ENCODE measurements around the gene SOX4. TPM values are rescaled to one million over a fixed set of nuclear protein-coding genes. Genes with fewer than 3 reads are reported as not detected.
A peak's percentile ranks its signal among the peaks of the same experiment; 100 is the strongest.
"Not testable (repeated sequence)": the region's sequence is repeated elsewhere in the genome, so short reads cannot be mapped to it uniquely, and the experiment has no call there.

Gene SOX4
- 4.5 and 4.8 TPM in 2 replicates for total RNA-seq (2014; rRNA removed; shearing (Covaris generic))
- 2.8 and 3.5 TPM in 2 replicates for polyA plus RNA-seq (2015; cell fraction: cytosol; rRNA removed)
- 4.7 and 5.0 TPM in 2 replicates for polyA plus RNA-seq (2015; cell fraction: nucleus; rRNA removed)

DNA sequence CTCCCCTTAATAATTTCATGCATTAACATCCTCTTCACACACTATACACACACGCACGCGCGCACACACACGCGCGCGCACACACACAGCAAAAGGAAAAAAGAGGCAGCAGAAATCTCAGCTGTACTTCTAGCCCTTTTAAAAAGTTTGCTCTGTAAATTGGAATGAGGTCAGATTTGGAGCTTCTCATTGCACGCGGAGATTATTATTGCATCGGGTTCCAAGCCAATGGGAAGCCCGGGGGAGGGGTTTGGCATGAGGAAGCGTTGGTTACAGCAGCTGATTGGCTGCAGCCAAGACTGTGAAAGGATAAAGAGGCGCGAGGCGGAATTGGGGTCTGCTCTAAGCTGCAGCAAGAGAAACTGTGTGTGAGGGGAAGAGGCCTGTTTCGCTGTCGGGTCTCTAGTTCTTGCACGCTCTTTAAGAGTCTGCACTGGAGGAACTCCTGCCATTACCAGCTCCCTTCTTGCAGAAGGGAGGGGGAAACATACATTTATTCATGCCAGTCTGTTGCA is at the start of gene SOX4:
SOX4 (plus strand) TSS at position 340 of the 515 bp plus-strand sequence. CDS start 784 bp downstream, outside the sequence.
- peak; percentile 89 for DNase-seq (ENCODE audit: low read depth)

- not testable (repeated sequence) for DNase-seq (ENCODE audit: low read depth)
These were observed 41.3 kb upstream of the SOX4 start for GRCh38 chr6:21552286-21552685.

DNA sequence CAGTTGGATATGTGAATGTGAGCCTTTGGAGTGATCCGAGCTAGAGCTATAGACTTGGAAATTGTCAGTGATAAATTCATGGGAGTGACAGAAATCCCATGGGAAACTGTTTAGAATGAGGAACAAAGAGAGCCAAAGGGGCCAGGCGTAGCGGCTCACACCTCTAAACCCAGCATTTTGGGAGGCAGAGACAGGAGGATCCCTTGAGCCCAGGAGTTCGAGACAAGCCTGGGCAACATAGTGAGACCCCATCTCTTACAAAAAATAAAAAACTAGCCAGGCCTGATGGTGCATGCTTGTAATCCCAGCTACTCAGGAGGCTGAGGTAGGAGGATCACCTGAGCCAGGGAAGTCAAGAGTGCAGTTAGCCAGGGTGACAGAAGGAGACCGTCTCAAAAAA is 39.3 kb upstream of the SOX4 start:
- no peak for DNase-seq (ENCODE audit: low read depth)

GRCh38 chr6:21555197-21555596 is 38.4 kb upstream of the SOX4 start:
- no peak for DNase-seq (ENCODE audit: low read depth)

DNA sequence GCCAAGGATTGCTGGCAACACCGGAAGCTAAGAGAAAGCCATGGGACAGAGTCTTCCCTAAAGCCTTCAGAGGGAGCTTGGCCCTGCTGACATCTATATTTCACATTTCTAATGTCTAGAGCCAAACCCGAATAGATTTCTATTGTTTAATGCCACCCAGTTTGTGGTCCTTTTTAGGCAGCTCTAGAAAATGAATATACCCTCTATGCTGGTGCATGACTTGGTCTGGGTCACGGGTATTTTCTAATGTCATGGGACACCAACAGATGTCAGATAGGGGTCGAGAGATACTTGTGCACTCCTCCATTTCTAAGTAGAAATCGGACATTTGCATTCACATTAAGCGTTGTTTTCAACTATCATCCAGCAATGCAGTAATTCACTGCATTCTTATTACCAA is 37.0 kb upstream of the SOX4 start:
- no peak for DNase-seq (ENCODE audit: low read depth)

DNA sequence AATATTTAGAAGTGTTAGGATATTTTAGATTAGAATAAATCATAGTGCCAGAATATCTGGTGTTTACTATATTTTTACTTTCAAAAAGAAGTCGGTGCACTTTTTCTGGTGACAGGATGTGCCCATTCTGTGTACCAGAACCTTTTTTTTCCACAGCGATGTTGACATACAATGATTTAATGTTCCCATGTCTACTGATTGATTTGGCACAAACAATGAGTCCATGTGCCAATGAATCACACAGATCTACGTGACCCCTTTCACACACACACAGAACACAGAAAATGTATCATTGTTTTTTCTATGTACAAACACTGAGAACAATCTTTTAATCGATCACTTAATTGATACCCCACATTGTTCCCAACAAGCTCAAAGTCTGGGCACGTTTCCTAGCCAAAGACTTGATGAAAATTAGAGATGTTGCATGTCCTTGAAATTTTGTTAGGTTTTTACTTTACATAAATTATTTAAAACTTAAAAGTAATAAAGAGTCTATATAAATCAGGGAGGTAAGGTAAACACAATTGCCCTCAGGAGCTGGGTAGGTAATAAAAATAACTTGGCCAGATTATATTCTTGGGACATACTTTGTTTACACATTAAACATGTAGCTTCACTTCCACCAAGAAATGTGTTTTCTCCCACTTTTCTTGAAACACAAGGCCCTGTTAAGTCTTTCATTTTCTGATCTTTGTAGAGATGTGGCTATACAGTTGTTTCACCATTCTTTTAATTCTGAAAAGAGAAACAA is 36.4 kb upstream of the SOX4 start:
- DNase-seq (ENCODE audit: low read depth) = no peak

- DNase-seq (ENCODE audit: low read depth) = no peak
These were observed 34.3 kb upstream of the SOX4 start for GRCh38 chr6:21559238-21559637.

- DNase-seq (ENCODE audit: low read depth) = no peak
These were observed 33.3 kb upstream of the SOX4 start for GRCh38 chr6:21560249-21560648.

- no peak for DNase-seq (ENCODE audit: low read depth)
These were observed 28.1 kb upstream of the SOX4 start for GRCh38 chr6:21565431-21565830.

- no peak for DNase-seq (ENCODE audit: low read depth)
These were observed 15.0 kb upstream of the SOX4 start for GRCh38 chr6:21578523-21578922.

DNA sequence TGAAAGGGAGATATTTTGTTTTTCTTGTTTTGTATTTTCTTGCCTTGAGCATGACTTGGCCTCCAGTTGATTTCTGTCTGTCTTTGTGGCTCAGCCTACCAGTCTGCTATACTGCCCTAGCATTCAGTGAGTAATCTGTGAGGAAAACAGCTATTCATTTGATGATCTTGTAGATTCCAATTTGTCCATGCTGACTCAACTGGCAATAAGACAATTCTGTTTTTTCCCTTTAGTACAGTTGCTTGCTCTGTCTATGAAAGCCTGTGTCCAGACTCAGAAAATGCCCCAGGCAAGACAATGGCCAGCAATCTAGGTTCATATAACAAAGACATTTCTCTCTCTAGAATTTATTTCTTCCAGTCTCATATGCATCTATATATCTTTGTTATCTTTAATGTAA is 10.9 kb upstream of the SOX4 start:
- DNase-seq (ENCODE audit: low read depth) = no peak

DNA sequence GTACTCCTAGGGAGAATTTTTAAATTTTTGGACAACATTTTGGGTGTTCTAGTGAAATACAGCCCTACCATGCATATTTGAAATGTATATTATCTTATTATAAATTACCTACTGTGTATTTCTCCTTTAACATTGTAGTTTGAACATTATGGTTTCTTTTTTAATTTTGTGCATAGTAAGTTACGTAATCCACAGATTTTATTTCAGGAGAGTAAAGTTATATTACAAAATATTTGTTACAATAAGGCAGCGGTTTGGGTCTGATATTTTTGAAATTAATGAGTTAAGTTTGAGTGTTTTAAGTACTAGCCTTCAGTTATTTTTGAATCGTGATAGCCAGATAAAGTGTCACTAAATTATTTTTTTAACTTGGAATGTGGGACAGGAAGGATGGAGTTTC is 7.3 kb upstream of the SOX4 start:
- DNase-seq (ENCODE audit: low read depth) = no peak

- DNase-seq (ENCODE audit: low read depth) = no peak
These were observed 6.8 kb upstream of the SOX4 start for GRCh38 chr6:21586740-21587178.

DNA sequence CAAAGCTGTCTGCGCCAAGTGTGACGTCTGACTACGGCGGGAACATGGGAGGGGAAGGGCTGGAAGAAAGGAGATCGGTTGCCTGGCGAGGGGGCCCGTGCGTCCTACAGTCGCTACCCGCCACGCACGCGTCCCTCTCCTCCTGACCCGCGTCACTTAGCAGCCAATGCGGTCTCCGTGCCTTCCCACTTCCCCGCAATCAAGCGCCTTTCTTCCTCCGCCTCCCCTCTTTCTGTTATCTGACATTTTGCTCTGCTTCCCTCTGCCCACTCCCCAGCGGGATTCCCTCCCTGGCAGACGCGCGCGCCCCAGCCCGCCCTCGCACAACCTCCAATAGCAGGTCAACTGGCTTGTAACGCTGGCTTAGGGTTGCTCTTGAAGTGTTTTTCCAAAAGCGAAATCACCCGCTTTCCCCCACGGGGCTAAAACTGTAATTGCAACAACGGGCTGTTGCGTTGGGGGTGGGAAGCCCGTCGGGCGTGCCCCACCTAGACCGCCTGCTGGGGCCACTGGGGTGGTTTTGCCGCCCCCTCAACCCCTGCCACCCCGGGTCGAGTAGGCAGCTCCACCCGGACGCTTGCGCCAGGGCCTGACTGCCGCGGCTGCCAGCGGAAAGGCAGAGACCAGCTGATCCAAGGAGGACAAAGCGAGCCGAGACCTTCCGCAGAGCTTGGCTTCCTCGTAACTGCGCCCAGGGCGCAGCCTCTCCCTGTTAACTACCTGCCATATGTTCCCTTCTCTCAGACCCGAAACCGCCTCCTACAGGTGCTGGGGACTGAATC is 6.2 kb upstream of the SOX4 start:
- peak; percentile 11 for DNase-seq (ENCODE audit: low read depth)

DNA sequence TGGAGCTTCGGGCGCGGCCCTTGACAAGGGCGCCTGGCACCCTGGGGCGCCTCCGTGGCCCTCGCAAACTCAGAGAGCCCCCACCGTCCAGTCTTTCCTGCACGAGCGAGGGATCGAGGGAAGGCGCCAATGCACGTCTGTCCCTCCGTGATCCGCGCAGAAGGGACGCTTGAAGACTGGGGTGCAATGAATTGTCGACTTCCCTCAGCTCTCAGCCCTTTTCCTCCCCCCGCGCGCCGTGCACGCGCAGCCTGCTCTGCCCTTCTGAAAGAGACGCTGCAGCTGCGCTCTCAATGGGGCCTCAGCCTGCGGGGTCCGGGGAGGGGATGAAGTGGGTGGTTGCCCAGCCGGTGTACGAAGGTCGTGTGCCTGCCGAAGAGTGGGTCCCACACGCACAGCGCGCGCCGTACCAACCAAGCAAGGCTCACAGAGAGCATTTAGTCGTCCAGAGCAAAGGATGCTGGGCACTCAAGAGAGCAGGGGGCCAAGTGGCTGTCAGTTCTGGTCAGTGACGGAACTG is 5.5 kb upstream of the SOX4 start:
- no peak for DNase-seq (ENCODE audit: low read depth)

GRCh38 chr6:21588481-21589351 is 4.8 kb upstream of the SOX4 start:
- peak; percentile 76 for DNase-seq (ENCODE audit: low read depth)

DNA sequence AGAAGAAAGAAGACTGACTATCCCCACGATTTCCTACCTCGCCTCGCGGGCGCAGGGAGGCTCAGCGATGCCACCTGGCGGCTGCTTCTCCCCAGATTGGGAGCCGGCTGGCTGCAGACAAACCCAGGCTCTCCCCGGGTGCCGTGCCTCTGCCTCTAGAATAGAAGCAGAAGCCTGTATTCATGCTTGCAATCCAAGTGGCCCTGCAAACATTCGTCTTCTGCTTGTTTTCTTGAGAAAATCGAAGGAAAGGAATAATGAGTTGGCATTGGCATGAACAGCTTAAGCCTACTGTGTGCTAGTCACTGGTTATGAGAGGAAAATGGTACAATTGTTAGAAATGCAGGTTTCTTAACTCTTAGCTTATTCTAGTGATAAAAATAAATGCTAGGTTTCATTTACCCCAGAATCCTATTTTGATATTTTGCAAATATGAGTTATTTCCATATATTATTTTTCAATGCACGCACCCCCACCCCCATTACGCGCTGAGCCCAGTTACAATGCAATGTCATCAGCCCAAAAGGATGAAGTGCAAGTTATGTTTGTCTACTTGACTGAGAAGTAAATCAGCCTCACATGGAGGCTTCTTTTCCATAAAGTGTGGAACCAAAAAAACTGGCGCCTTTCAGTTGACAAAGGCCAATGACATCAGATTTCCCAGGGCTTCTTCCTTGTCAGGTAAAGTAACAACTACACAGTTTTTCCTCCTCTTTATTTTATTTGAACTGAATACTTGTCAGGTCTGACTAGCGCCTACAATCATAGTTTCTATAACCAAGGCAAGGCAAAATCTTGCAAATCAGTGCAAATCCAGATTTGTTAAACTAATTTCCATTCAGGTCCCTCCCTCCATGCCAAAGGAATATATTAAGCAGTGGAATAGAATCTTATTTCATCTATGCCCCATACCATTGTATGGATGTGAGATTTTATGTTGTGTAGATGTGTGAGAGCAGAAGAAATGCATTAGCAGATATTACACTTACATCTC is 3.9 kb upstream of the SOX4 start:
- peak; percentile 76 for DNase-seq (ENCODE audit: low read depth)

GRCh38 chr6:21590346-21590745 is 3.2 kb upstream of the SOX4 start:
- no peak for DNase-seq (ENCODE audit: low read depth)

DNA sequence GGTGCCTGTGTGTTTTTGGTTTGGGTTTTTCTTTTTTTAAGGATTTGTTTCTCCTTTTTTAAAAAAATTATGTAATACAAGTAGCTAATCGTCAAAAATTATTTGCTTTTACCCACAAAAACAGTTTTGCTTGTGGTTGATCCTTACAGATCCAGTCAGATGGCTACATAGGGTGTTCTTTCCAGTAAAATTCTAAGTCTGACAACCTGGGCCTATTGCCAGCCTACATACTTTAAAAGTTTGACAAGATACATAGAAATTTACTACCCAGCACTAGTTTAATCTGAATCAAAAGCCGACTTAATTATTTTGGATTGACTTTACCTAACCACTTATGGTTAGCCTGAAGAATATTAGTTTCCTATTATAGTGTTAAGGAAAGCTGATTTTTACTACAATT is 2.1 kb upstream of the SOX4 start:
- DNase-seq (ENCODE audit: low read depth) = no peak

DNA sequence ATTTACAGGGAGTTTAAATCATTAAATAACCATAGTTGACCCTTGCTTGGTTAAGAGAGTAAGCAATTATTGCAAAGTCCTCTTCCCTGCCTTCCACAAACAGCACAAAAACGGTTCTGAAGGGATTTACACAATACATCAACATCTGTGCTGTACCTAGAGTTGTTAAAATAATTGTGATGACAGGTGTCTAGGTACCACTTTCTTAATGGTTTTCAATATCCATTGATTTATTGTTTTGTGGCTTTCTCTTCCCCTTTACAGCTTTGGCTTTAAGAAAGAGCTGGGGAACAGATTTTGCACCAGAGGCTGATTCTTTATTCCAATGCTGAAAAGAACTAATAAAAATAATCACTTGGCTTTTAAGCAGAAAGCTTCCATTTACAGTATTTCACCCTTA is 598 bp upstream of the SOX4 start:
- no peak for DNase-seq (ENCODE audit: low read depth)
